ENCODE results near the gene DMC1. TPM values are rescaled to one million over a fixed set of nuclear protein-coding genes. Genes with fewer than 3 reads are reported as not detected.

DMC1 gene
- total and polyA plus RNA-seq, 2 of the 13 experiments (the other 11 are each of a cell fraction or from before 2014, with no cell fraction given) = 0.82 TPM; not detected in 1

- in situ Hi-C loops (cut with HindIII; ENCODE audit: extremely low pct_ligation_motif_present, low pct_unique_long_range_greater_than_20kb) (no loop called here), intact Hi-C loops (cut with micrococcal nuclease; ENCODE audit: unreplicated experiment) (no loop called here)
- H3K4me1 ChIP-seq (ENCODE audit: insufficient read depth, low read length) = peaks cover 13% of the 10 kb centered on the region
- FAIRE-seq (no peak), ATAC-seq (no peak), DNase-seq (ENCODE audit: low spot score) (no peak)
- POLR2A ChIA-PET = no interaction called here
- H3K79me2 ChIP-seq (ENCODE audit: insufficient read depth, low read length) = no peaks in the 10 kb centered on the region
- 88% methylated on average over 32 of the region's 32 CpGs for WGBS (ENCODE audit: low lambda C conversion rate)
- H2AFZ ChIP-seq (ENCODE audit: low read length) = no peak overlapping the region
- peak overlapping the region; percentile 36; the same call in 1 of the 2 replicates for H3K9ac ChIP-seq (ENCODE audit: insufficient read depth, low read depth, low read length)
- H3K9me3 ChIP-seq (ENCODE audit: low read length) = no peaks in the 10 kb centered on the region
- TF ChIP-seq ZNF260 (CRISPR knock-in tag; IDR thresholded peaks at IDR 0.05; ENCODE audit: borderline replicate concordance, low read depth) (no peak), GATA4 (IDR thresholded peaks at IDR 0.05; ENCODE audit: borderline replicate concordance, low read depth) (no peak), GPBP1L1 (CRISPR knock-in tag; IDR thresholded peaks at IDR 0.05) (no peak), ARID3A (IDR thresholded peaks at IDR 0.05; ENCODE audit: low read depth, low read length) (no peak), MTA3 (CRISPR knock-in tag; IDR thresholded peaks at IDR 0.05) (no peak), ZNF543 (CRISPR knock-in tag; IDR thresholded peaks at IDR 0.05) (no peak), MTF2 (CRISPR knock-in tag; IDR thresholded peaks at IDR 0.05; ENCODE audit: borderline replicate concordance) (no peak), ZNF747 (CRISPR knock-in tag; IDR thresholded peaks at IDR 0.05; ENCODE audit: borderline replicate concordance) (no peak), ZNF552 (CRISPR knock-in tag; IDR thresholded peaks at IDR 0.05; ENCODE audit: borderline replicate concordance) (no peak), ZNF20 (CRISPR knock-in tag; IDR thresholded peaks at IDR 0.05) (no peak), CAMTA2 (CRISPR knock-in tag; IDR thresholded peaks at IDR 0.05; ENCODE audit: borderline replicate concordance) (no peak), HCFC1 (IDR thresholded peaks at IDR 0.05; ENCODE audit: low read depth, low read length) (no peak), GTF2F1 (IDR thresholded peaks at IDR 0.05; ENCODE audit: low read length) (no peak), HNRNPUL1 (IDR thresholded peaks at IDR 0.05; ENCODE audit: low read depth, low read length) (no peak), ZNF224 (CRISPR knock-in tag; IDR thresholded peaks at IDR 0.05) (no peak)
- no peaks in the 10 kb centered on the region for H3K27me3 ChIP-seq (ENCODE audit: control insufficient read depth in 1 of 2, insufficient read depth in 2 of 2, low read length in 2 of 2)
- BruUV-seq (replicated peaks) = no TSS peak
- H3K4me3 ChIP-seq (replicated peaks in 1 of 3; ENCODE audit: insufficient read depth in 1 of 3, low read depth in 2 of 3, low read length in 3 of 3) = no peak overlapping the region
- CTCF ChIA-PET (ENCODE audit: low intra/inter-chr PET ratio, low total read pairs) = no interaction called here
- H3K27ac ChIP-seq (ENCODE audit: extremely low read length, insufficient read depth, low read length) = no peak overlapping the region
- no peaks in the 10 kb centered on the region for H4K20me1 ChIP-seq (ENCODE audit: insufficient read depth, low read length)
- H3K36me3 ChIP-seq (replicated peaks in 1 of 2; ENCODE audit: control insufficient read depth in 1 of 2, insufficient read depth in 2 of 2, low read length in 2 of 2) = no peaks in the 10 kb centered on the region
- H3K4me2 ChIP-seq (ENCODE audit: low read depth, low read length) = peak overlapping the region; percentile 41
These were observed 607 bp downstream of the DMC1 start for GRCh38 chr22:38569181-38569971.
